Measurements from ENCODE around the gene TP63. TPM values are rescaled to one million over a fixed set of nuclear protein-coding genes. Genes with fewer than 3 reads are reported as not detected.

Gene TP63
- polyA plus RNA-seq, 2 of the 4 experiments (the other 2 are of a cell fraction) = 1.5 to 5.4 TPM

GRCh38 chr3:189833266-189833665, 202.1 kb downstream of the TP63 start:
- TF ChIP-seq ZNF302 (CRISPR knock-in tag; IDR thresholded peaks at IDR 0.05) (no peak), HMGXB4 (CRISPR knock-in tag; IDR thresholded peaks at IDR 0.05; ENCODE audit: borderline replicate concordance) (no peak), JUNB (IDR thresholded peaks at IDR 0.05) (no peak), ATOH8 (CRISPR knock-in tag; IDR thresholded peaks at IDR 0.05; ENCODE audit: low read depth) (no peak), ZSCAN20 (CRISPR knock-in tag; IDR thresholded peaks at IDR 0.05) (no peak), CTCF (IDR thresholded peaks at IDR 0.05) (no peak), CEBPB (IDR thresholded peaks at IDR 0.05) (no peak), MAZ (IDR thresholded peaks at IDR 0.05; ENCODE audit: borderline replicate concordance, low read depth, low read length) (no peak), NFE2L2 (conservative IDR thresholded peaks at IDR 0.05; ENCODE audit: low read length) (no peak), SREBF2 (IDR thresholded peaks at IDR 0.05) (no peak), HDAC2 (IDR thresholded peaks at IDR 0.05) (no peak), CHD4 (IDR thresholded peaks at IDR 0.05; ENCODE audit: borderline replicate concordance) (no peak), HOXB5 (CRISPR knock-in tag; IDR thresholded peaks at IDR 0.05) (no peak)
- Histone ChIP-seq H3K4me2 (no peak overlapping the region), H3K4me1 (peaks cover 4% of the 10 kb centered on the region; the same call in 1 of the 3 replicates), H3K4me3 (no peak overlapping the region), H3K9me3 (no peaks in the 10 kb centered on the region), H3K27ac (no peak overlapping the region)
- ChIA-PET POLR2A (no interaction called here), CTCF (no interaction called here)
- ATAC-seq (no peak), FAIRE-seq (no peak), DNase-seq (ENCODE audit: low read depth in 1 of 2, low spot score in 1 of 2) (no peak)
- 62% methylated on average over 2 of the region's 2 CpGs for WGBS (ENCODE audit: missing lambda C conversion rate)

- H3K9me3 ChIP-seq = no peaks in the 10 kb centered on the region
- ATAC-seq (no peak), FAIRE-seq (no peak), DNase-seq (ENCODE audit: low read depth in 1 of 2, low spot score in 1 of 2) (no peak)
- H3K27ac ChIP-seq = no peak overlapping the region
- ChIA-PET CTCF (no interaction called here), POLR2A (no interaction called here)
- 93% methylated on average over 8 of the region's 8 CpGs for WGBS (ENCODE audit: missing lambda C conversion rate)
- no peak overlapping the region for H3K4me2 ChIP-seq
- H3K4me3 ChIP-seq = no peak overlapping the region
- H3K4me1 ChIP-seq = peaks cover 11% of the 10 kb centered on the region
- TF ChIP-seq CEBPB (IDR thresholded peaks at IDR 0.05) (no peak), CTCF (IDR thresholded peaks at IDR 0.05) (no peak), JUN (IDR thresholded peaks at IDR 0.05) (no peak), NR3C1 (IDR thresholded peaks at IDR 0.05) (no peak), BHLHE40 (IDR thresholded peaks at IDR 0.05; ENCODE audit: low read depth, low read length) (no peak), CBX8 (IDR thresholded peaks at IDR 0.05) (no peak), POLR2A (IDR thresholded peaks at IDR 0.05; ENCODE audit: low read length) (no peak), CBX2 (IDR thresholded peaks at IDR 0.05; ENCODE audit: borderline replicate concordance, low read depth) (no peak), RNF2 (IDR thresholded peaks at IDR 0.05; ENCODE audit: borderline replicate concordance, low read depth) (no peak), HOXB5 (CRISPR knock-in tag; IDR thresholded peaks at IDR 0.05) (no peak), PHF8 (IDR thresholded peaks at IDR 0.05; ENCODE audit: borderline replicate concordance, low read depth) (no peak), MAFK (IDR thresholded peaks at IDR 0.05; ENCODE audit: partially characterized antibody) (no peak), ATOH8 (CRISPR knock-in tag; IDR thresholded peaks at IDR 0.05; ENCODE audit: low read depth) (no peak), USF2 (IDR thresholded peaks at IDR 0.05) (no peak), REST (IDR thresholded peaks at IDR 0.05) (no peak)
Measured at GRCh38 chr3:189833996-189834395, 202.8 kb downstream of the TP63 start.

All from A549 (cell line).